ENCODE measurements around the gene FAM53B.
"Not testable (repeated sequence)": the region's sequence is repeated elsewhere in the genome, so short reads cannot be mapped to it uniquely, and the experiment has no call there.

The FAM53B gene, protein sequence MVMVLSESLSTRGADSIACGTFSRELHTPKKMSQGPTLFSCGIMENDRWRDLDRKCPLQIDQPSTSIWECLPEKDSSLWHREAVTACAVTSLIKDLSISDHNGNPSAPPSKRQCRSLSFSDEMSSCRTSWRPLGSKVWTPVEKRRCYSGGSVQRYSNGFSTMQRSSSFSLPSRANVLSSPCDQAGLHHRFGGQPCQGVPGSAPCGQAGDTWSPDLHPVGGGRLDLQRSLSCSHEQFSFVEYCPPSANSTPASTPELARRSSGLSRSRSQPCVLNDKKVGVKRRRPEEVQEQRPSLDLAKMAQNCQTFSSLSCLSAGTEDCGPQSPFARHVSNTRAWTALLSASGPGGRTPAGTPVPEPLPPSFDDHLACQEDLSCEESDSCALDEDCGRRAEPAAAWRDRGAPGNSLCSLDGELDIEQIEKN

DNA sequence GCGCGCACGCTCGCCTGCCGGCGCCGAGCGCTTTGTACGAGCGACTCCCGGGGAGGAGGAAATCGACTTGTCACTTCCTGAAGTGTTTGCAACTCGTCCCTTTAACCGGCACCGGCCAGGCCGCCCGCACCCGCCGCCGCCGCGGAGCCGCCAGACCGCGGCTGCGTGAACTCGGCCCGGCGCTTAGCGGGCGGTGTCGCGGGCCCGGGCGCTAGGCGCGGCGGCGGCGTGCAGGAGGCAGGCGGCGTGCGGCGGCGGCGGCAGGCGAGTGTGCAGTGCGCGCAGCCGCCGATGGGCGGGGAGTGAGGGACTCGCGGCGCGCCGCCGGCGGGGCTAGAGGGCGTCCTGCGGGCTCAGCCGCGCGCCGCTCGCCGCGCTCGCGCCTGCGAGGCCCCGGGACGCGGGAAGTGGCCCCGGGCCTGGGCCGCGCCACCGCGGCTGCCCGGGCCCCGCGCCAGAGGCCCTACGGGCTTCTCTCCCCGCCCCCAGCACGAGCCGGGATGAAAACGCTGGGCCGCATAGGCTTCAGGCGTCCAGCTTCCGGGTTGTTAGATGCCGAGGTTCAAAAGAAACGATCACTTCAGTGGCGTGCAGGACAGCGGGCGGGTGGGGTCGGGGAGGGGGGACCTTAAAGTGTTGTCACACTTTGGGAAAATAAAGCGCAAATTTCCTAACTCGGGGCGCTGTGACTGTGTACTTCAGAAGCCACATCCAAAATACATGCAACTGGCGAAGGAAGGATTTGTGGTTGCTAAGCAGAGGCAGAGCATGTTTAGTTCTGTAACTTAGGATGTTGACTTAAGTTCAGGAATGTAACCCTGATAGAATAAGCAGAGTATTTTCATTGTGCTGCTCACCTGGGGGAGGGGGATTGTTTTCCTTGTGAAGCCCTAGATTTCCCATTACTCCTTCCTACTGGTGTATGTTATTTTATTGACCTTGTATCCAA is at the start of gene FAM53B:
Gene FAM53B (minus strand): TSS at position 277 of the 949 bp plus-strand sequence. CDS start 37,665 bp downstream, outside the sequence.
- Histone ChIP-seq H3K4me1 (ENCODE audit: control insufficient read depth, insufficient read depth, low read length) (peaks cover 10% of the 10 kb centered on the region), H3K4me3 (ENCODE audit: low read length) (peak within 1 kb of the TSS; percentile 79), H3K36me3 (ENCODE audit: control insufficient read depth, insufficient read depth, low read length) (peaks cover 2% of the 10 kb centered on the region; the same call in 1 of the 2 replicates), H3K27ac (ENCODE audit: low read length) (no peak within 1 kb of the TSS), H3K27me3 (ENCODE audit: control insufficient read depth, insufficient read depth, low read length) (peaks cover 5% of the 10 kb centered on the region; the same call in 1 of the 2 replicates), H3K9me3 (ENCODE audit: control insufficient read depth, insufficient read depth, low read length) (no peaks in the 10 kb centered on the region)
- no peak for DNase-seq (ENCODE audit: low read depth, low spot score)
- no CpG with 5 or more reads among the region's 100 CpGs for WGBS (ENCODE audit: insufficient coverage, insufficient read length)

DNA sequence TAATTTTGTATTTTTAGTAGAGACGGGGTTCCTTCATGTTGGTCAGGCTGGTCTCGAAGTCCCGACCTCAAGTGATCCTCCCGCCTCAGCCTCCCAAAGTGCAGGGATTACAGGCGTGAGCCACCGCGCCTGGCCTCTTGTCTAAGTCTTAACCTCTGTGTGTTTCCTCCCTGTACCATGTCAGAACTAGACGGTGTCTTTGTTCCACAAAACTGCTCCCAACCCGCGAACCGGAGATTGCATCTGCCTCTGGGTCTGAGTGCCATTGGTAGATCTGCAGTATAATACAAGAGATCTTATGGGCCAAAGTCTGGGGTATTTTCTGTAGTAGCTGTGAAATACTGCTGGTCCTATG is 48.8 kb upstream of the FAM53B start:
- no peak overlapping the region for H3K4me3 ChIP-seq (ENCODE audit: low read length)
- H3K36me3 ChIP-seq (ENCODE audit: control insufficient read depth, insufficient read depth, low read length) = no peaks in the 10 kb centered on the region
- no peak overlapping the region for H3K27ac ChIP-seq (ENCODE audit: low read length)
- H3K9me3 ChIP-seq (ENCODE audit: control insufficient read depth, insufficient read depth, low read length) = no peaks in the 10 kb centered on the region; the same call in 1 of the 2 replicates
- DNase-seq (ENCODE audit: low read depth, low spot score) = no peak
- no peaks in the 10 kb centered on the region for H3K27me3 ChIP-seq (ENCODE audit: control insufficient read depth, insufficient read depth, low read length)
- WGBS (ENCODE audit: insufficient coverage, insufficient read length) = no CpG with 5 or more reads among the region's 11 CpGs
- H3K4me1 ChIP-seq (ENCODE audit: control insufficient read depth, insufficient read depth, low read length) = no peaks in the 10 kb centered on the region

DNA sequence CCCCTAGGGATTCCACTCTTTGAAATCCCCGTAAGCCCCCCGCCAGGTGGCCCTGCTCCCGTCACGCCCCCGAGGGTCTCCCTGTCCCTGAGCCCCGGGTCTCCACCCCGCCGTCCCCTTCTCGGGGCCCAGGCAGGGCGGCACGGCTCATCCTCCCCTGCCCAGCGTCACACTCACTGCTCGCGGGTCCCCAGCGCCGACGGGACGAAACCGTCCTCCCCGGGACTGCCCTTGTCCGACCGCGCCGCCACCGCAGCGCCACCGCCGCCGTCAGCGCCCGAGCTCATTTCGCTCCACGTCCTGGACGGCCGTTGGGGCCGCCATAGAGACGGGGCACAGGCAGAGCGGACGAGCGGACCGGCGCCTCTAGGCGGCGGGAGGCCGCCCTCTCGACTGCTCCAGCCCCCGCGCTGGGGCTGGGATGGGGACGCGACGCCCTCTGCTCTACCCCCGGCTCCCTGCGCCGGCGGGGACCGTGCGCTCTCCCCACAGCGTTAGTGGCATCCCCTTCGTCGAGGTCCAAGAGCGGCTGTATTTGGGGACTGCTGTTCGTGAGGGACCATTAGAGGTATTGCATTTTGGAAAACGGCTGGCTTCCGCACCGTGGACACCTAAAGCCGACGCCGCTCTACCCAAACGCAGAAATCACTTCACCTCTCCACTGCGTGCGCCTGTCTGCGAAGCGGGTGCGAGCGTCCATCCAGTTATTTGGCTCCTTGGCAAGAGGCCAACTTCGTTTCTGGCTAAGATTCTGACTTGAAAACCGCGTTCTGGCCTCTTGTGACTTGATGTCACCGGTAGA is 47.6 kb upstream of the FAM53B start, which contains the start of gene EEF1AKMT2:
Gene EEF1AKMT2 (minus strand): TSS at position 341 of the 802 bp plus-strand sequence. CDS start 54 bp downstream, at position 287.
- Histone ChIP-seq H3K27me3 (ENCODE audit: control insufficient read depth, insufficient read depth, low read length) (no peaks in the 10 kb centered on the region), H3K4me3 (ENCODE audit: low read length) (peak within 1 kb of the TSS; percentile 96), H3K4me1 (ENCODE audit: control insufficient read depth, insufficient read depth, low read length) (no peaks in the 10 kb centered on the region), H3K36me3 (ENCODE audit: control insufficient read depth, insufficient read depth, low read length) (no peaks in the 10 kb centered on the region), H3K27ac (ENCODE audit: low read length) (no peak within 1 kb of the TSS), H3K9me3 (ENCODE audit: control insufficient read depth, insufficient read depth, low read length) (no peaks in the 10 kb centered on the region; the same call in 1 of the 2 replicates)
- no CpG with 5 or more reads among the region's 79 CpGs for WGBS (ENCODE audit: insufficient coverage, insufficient read length)
- peak; percentile 87 for DNase-seq (ENCODE audit: low read depth, low spot score)

DNA sequence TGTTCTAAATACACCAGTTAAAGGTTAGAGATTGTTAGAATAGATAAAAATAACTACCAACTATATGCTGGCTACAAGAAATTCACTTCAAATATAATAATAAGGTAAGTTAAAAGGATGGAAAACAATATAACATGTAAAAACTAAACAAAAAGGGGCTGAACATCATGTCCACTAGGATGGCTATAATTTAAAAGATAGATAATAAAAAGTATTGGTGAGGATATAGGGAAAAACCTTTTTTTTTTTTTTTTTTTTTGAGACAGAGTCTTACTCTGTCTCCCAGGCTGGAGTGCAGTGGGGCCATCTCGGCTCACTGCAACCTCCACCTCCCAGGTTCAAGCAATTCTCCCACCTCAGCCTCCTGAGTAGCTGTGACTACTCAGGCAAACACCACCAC is 38.7 kb upstream of the FAM53B start:
- WGBS (ENCODE audit: insufficient coverage, insufficient read length) = no CpG with 5 or more reads among the region's 1 CpG
- H3K4me1 ChIP-seq (ENCODE audit: control insufficient read depth, insufficient read depth, low read length); H3K9me3 ChIP-seq (ENCODE audit: control insufficient read depth, insufficient read depth, low read length); H3K27ac ChIP-seq (ENCODE audit: low read length); DNase-seq (ENCODE audit: low read depth, low spot score); H3K27me3 ChIP-seq (ENCODE audit: control insufficient read depth, insufficient read depth, low read length); H3K4me3 ChIP-seq (ENCODE audit: low read length); H3K36me3 ChIP-seq (ENCODE audit: control insufficient read depth, insufficient read depth, low read length): not testable (repeated sequence)

DNA sequence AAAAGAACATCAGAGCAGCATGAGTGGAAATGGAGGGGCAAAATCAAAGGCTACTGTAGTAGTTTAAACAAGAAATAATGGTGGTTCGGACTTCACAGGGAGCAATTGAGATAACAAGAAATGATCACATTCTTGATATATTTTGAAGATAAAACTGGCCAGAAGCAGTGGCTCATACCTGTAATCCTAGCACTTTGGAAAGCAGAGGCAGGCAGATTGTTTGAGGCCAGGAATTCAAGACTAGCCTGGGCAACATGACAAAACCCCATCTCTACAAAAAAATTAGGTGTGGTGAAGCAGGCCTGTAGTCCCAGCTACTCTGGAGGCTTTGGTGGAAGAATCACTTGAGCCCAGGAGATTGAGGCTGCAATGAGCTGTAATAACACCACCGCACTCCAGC is 24.6 kb upstream of the FAM53B start:
- no peak overlapping the region for H3K27ac ChIP-seq (ENCODE audit: low read length)
- no peaks in the 10 kb centered on the region for H3K27me3 ChIP-seq (ENCODE audit: control insufficient read depth, insufficient read depth, low read length)
- no CpG with 5 or more reads among the region's 2 CpGs for WGBS (ENCODE audit: insufficient coverage, insufficient read length)
- no peaks in the 10 kb centered on the region for H3K4me1 ChIP-seq (ENCODE audit: control insufficient read depth, insufficient read depth, low read length)
- no peaks in the 10 kb centered on the region for H3K9me3 ChIP-seq (ENCODE audit: control insufficient read depth, insufficient read depth, low read length)
- no peak overlapping the region for H3K4me3 ChIP-seq (ENCODE audit: low read length)
- peaks cover 5% of the 10 kb centered on the region; the same call in 1 of the 2 replicates for H3K36me3 ChIP-seq (ENCODE audit: control insufficient read depth, insufficient read depth, low read length)
- no peak for DNase-seq (ENCODE audit: low read depth, low spot score)

DNA sequence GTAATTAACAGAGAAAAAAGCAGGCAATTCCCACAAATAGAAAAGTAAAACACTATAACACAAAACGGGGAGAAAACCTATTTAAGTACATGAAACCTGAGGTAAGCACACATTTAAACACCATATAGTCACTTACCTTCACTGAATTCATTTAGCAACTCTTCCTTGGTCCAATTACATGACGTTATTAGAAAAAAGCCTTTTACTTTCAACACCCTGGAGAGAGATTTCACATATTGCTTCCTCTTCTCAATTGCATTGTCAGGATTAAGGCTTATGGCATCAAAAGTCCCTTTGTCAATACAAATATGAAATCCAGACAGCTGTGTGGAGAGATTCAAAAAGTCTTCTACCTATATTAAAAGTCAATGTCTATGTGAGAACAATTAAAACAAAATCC is 21.1 kb upstream of the FAM53B start:
- Histone ChIP-seq H3K36me3 (ENCODE audit: control insufficient read depth, insufficient read depth, low read length) (no peaks in the 10 kb centered on the region), H3K27me3 (ENCODE audit: control insufficient read depth, insufficient read depth, low read length) (no peaks in the 10 kb centered on the region), H3K4me1 (ENCODE audit: control insufficient read depth, insufficient read depth, low read length) (no peaks in the 10 kb centered on the region), H3K9me3 (ENCODE audit: control insufficient read depth, insufficient read depth, low read length) (no peaks in the 10 kb centered on the region), H3K27ac (ENCODE audit: low read length) (no peak overlapping the region), H3K4me3 (ENCODE audit: low read length) (no peak overlapping the region)
- no CpG with 5 or more reads among the region's 2 CpGs for WGBS (ENCODE audit: insufficient coverage, insufficient read length)
- no peak for DNase-seq (ENCODE audit: low read depth, low spot score)

DNA sequence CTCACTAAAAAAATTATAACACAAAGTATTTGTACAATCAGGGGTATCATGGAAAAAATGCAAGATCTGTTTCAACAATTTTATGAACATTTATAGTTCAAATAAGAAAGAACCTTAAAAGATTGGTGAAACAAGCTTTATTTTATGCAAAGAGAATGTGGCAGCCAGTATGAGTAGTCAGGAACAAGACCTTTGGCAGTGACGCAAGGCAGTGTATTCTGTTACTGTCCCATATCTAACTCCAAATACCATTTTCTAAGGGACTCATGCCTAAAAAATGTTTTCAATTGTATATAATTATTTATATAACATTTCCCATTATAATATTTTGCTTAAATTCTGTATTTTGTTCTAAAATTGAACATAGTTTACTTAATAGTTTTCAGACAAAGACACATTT is 19.1 kb upstream of the FAM53B start:
- Histone ChIP-seq H3K36me3 (ENCODE audit: control insufficient read depth, insufficient read depth, low read length) (no peaks in the 10 kb centered on the region), H3K27me3 (ENCODE audit: control insufficient read depth, insufficient read depth, low read length) (no peaks in the 10 kb centered on the region), H3K27ac (ENCODE audit: low read length) (no peak overlapping the region), H3K4me1 (ENCODE audit: control insufficient read depth, insufficient read depth, low read length) (no peaks in the 10 kb centered on the region), H3K9me3 (ENCODE audit: control insufficient read depth, insufficient read depth, low read length) (no peaks in the 10 kb centered on the region), H3K4me3 (ENCODE audit: low read length) (no peak overlapping the region)
- no CpG with 5 or more reads among the region's 1 CpG for WGBS (ENCODE audit: insufficient coverage, insufficient read length)
- DNase-seq (ENCODE audit: low read depth, low spot score) = no peak

DNA sequence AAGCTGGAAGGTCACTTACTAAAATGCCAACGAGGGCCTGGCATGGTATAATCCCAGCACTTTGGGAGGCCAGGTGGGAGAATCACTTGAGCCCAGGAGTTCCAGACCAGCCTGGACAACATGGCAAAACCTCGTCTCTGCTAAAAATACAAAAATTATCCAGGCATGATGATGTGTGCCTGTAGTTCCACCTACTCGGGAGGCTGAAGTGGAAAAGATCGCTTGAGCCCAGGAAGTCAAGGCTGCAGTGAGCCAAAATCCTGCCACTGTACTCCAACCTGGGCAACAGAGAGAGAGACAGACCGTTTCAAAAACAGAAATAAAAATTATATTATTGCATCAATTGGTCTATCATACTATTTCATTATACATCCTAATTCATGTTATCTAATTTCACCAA is 18.1 kb upstream of the FAM53B start:
- Histone ChIP-seq H3K36me3 (ENCODE audit: control insufficient read depth, insufficient read depth, low read length) (no peaks in the 10 kb centered on the region), H3K4me3 (ENCODE audit: low read length) (no peak overlapping the region), H3K27ac (ENCODE audit: low read length) (no peak overlapping the region), H3K9me3 (ENCODE audit: control insufficient read depth, insufficient read depth, low read length) (no peaks in the 10 kb centered on the region), H3K27me3 (ENCODE audit: control insufficient read depth, insufficient read depth, low read length) (no peaks in the 10 kb centered on the region), H3K4me1 (ENCODE audit: control insufficient read depth, insufficient read depth, low read length) (no peaks in the 10 kb centered on the region)
- DNase-seq (ENCODE audit: low read depth, low spot score) = no peak
- WGBS (ENCODE audit: insufficient coverage, insufficient read length) = no CpG with 5 or more reads among the region's 5 CpGs

DNA sequence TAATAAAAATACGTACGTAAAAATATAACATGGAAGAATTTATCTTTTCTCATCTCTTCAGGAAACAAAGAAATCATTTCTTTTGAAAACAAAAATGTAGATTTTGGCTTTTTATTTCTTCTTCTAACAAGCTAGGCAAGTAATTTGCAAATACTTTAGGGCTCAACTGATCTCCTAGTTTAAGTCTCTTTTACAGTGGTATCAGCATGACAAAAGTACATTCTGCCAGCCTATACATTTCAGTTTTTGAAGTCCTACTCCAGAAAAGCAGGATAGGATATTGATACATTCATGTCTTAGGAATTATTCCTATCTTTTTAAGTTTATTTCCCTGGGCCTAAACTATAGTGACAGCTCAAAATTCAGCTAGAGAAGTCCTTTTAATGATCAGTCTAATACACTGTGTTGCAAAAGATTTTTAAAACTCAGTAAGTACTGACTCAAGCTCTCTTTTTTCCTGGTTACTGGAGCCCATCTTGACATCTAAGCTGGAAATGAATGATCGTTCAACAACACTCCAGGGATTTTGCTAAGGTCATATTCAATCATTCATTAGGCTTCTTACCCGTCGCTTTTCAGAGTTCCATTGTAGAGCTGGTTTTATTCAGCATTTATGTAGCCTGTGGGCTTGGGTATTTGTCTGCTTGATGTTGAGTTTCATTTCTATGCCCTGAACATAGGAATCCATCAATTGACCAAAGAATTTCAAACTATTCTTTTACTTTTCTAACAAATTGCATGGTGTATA is 12.2 kb upstream of the FAM53B start:
- DNase-seq (ENCODE audit: low read depth, low spot score) = no peak
- no peaks in the 10 kb centered on the region for H3K4me1 ChIP-seq (ENCODE audit: control insufficient read depth, insufficient read depth, low read length)
- H3K4me3 ChIP-seq (ENCODE audit: low read length) = no peak overlapping the region
- H3K27me3 ChIP-seq (ENCODE audit: control insufficient read depth, insufficient read depth, low read length) = no peaks in the 10 kb centered on the region
- no peaks in the 10 kb centered on the region for H3K36me3 ChIP-seq (ENCODE audit: control insufficient read depth, insufficient read depth, low read length)
- no CpG with 5 or more reads among the region's 5 CpGs for WGBS (ENCODE audit: insufficient coverage, insufficient read length)
- no peaks in the 10 kb centered on the region for H3K9me3 ChIP-seq (ENCODE audit: control insufficient read depth, insufficient read depth, low read length)
- no peak overlapping the region for H3K27ac ChIP-seq (ENCODE audit: low read length)
